T-helper 17 cell (primary cell): ENCODE data around the gene TPCN2. TPM values are rescaled to one million over a fixed set of nuclear protein-coding genes. Genes with fewer than 3 reads are reported as not detected.
"Not testable (repeated sequence)": the region's sequence is repeated elsewhere in the genome, so short reads cannot be mapped to it uniquely, and the experiment has no call there.

Experiments
- ATAC-seq: fragments of 150-1000 bp; cut with Tn5 transposase; 2 replicates; pipeline ENCODE4 v1.10.0; 2021; ENCODE audit warnings: mild to moderate bottlenecking, moderate library complexity
- DNase-seq, 3 donors: peaks; one replicate each; pipeline versions ENCODE4 v3.0.0 to v3.0.0-alpha.2; 2020 to 2021
- H3K9me3 ChIP-seq: one replicate; pipeline ENCODE4 v1.7.0; 2013; ENCODE audit warnings: low read length, mild to moderate bottlenecking; ENCODE audit not compliant: control insufficient read depth, poor library complexity, severe bottlenecking
- H3K27ac Mint-ChIP-seq: one replicate; pipeline ENCODE4 v1.8.0; 2022; ENCODE audit warnings: mild to moderate bottlenecking, moderate library complexity, mixed read lengths
- H3K27me3 Mint-ChIP-seq: one replicate; pipeline ENCODE4 v1.8.0; 2022; ENCODE audit warnings: mixed read lengths
- H3K36me3 Mint-ChIP-seq: one replicate; pipeline ENCODE4 v1.8.0; 2022; ENCODE audit warnings: low read depth, mixed read lengths
- H3K4me1 Mint-ChIP-seq: one replicate; pipeline ENCODE4 v1.8.0; 2022; ENCODE audit warnings: mild to moderate bottlenecking, mixed read lengths
- H3K4me3 Mint-ChIP-seq: one replicate; pipeline ENCODE4 v1.8.0; 2022; ENCODE audit warnings: mild to moderate bottlenecking, moderate library complexity, mixed read lengths
- total RNA-seq, 4 donors: library from RNA in 2 of 4; stranded (reverse) in 2 of 4; gene quantifications; one replicate each; pipeline ENCODE4 v1.2.3 and lab custom pipeline; 2022 to 2026

Gene TPCN2
- 10 to 100 TPM in 1 of 2 donors, 1 to 10 TPM in 1; 9.1 to 16.4 TPM for total RNA-seq
- 13.6 to 14.5 reads per million in 2 donors for total RNA-seq (lab: John Stamatoyannopoulos, UW)

- H3K4me3 Mint-ChIP-seq, result peak within 1 kb of the TSS; percentile 80
- peak within 1 kb of the TSS; percentile 86 for H3K27ac Mint-ChIP-seq
- no peaks in the 10 kb centered on the region for H3K9me3 ChIP-seq
- peak; percentile 99 for ATAC-seq
- DNase-seq, result peak; percentile 82 to 91 (median 90)
- H3K36me3 Mint-ChIP-seq, result no peaks in the 10 kb centered on the region
- H3K27me3 Mint-ChIP-seq, result peaks cover 5% of the 10 kb centered on the region
- H3K4me1 Mint-ChIP-seq, result peaks cover 16% of the 10 kb centered on the region
These were observed at the start of gene TPCN2 for GRCh38 chr11:69048694-69049489. Gene TPCN2, plus strand, starts transcription at chr11:69048932. Its CDS starts 66 bp downstream, at chr11:69048998.

GRCh38 chr11:68999093-68999747 is 49.5 kb upstream of the TPCN2 start:
- Mint-ChIP-seq H3K27ac (no peak overlapping the region), H3K36me3 (no peaks in the 10 kb centered on the region), H3K4me1 (no peaks in the 10 kb centered on the region), H3K4me3 (no peak overlapping the region), H3K27me3 (peaks cover 23% of the 10 kb centered on the region)
- no peak for ATAC-seq
- DNase-seq, result no peak
- no peaks in the 10 kb centered on the region for H3K9me3 ChIP-seq

GRCh38 chr11:68999748-69000355 is 48.9 kb upstream of the TPCN2 start:
- not testable (repeated sequence) for ATAC-seq, DNase-seq, H3K9me3 ChIP-seq, H3K27ac Mint-ChIP-seq, H3K4me1 Mint-ChIP-seq, H3K4me3 Mint-ChIP-seq, H3K36me3 Mint-ChIP-seq
- H3K27me3 Mint-ChIP-seq, result peaks cover 18% of the 10 kb centered on the region

- H3K4me3 Mint-ChIP-seq, result peak overlapping the region; percentile 19
- no peak overlapping the region for H3K27ac Mint-ChIP-seq
- H3K9me3 ChIP-seq, result no peaks in the 10 kb centered on the region
- peaks cover 2% of the 10 kb centered on the region for H3K36me3 Mint-ChIP-seq
- H3K4me1 Mint-ChIP-seq, result no peaks in the 10 kb centered on the region
- no peak for DNase-seq
- no peak for ATAC-seq
- H3K27me3 Mint-ChIP-seq, result peaks cover 23% of the 10 kb centered on the region
These were observed 48.3 kb upstream of the TPCN2 start for GRCh38 chr11:69000391-69000790.

GRCh38 chr11:69000831-69001242 is 47.9 kb upstream of the TPCN2 start:
- peaks cover 27% of the 10 kb centered on the region for H3K27me3 Mint-ChIP-seq
- H3K36me3 Mint-ChIP-seq, result peaks cover 5% of the 10 kb centered on the region
- H3K4me3 Mint-ChIP-seq, result no peak overlapping the region
- no peak overlapping the region for H3K27ac Mint-ChIP-seq
- no peaks in the 10 kb centered on the region for H3K9me3 ChIP-seq
- no peak for DNase-seq
- no peak for ATAC-seq
- no peaks in the 10 kb centered on the region for H3K4me1 Mint-ChIP-seq

- no peak for ATAC-seq
- Mint-ChIP-seq H3K4me1 (no peaks in the 10 kb centered on the region), H3K4me3 (no peak overlapping the region), H3K36me3 (peaks cover 5% of the 10 kb centered on the region), H3K27me3 (peaks cover 26% of the 10 kb centered on the region), H3K27ac (no peak overlapping the region)
- H3K9me3 ChIP-seq, result no peaks in the 10 kb centered on the region
- DNase-seq, result no peak
These were observed 47.3 kb upstream of the TPCN2 start for GRCh38 chr11:69001243-69002081.

GRCh38 chr11:69002110-69002569 is 46.6 kb upstream of the TPCN2 start:
- no peaks in the 10 kb centered on the region for H3K4me1 Mint-ChIP-seq
- ATAC-seq (no peak), DNase-seq (no peak)
- H3K36me3 Mint-ChIP-seq, result peaks cover 5% of the 10 kb centered on the region
- H3K27ac Mint-ChIP-seq, result no peak overlapping the region
- no peaks in the 10 kb centered on the region for H3K9me3 ChIP-seq
- no peak overlapping the region for H3K4me3 Mint-ChIP-seq
- H3K27me3 Mint-ChIP-seq, result peaks cover 21% of the 10 kb centered on the region

- DNase-seq (no peak), ATAC-seq (no peak)
- Mint-ChIP-seq H3K27ac (no peak overlapping the region), H3K4me1 (no peaks in the 10 kb centered on the region), H3K4me3 (no peak overlapping the region), H3K27me3 (peaks cover 21% of the 10 kb centered on the region), H3K36me3 (peaks cover 5% of the 10 kb centered on the region)
- H3K9me3 ChIP-seq, result no peaks in the 10 kb centered on the region
These were observed 46.0 kb upstream of the TPCN2 start for GRCh38 chr11:69002570-69003231.

GRCh38 chr11:69003301-69003865 is 45.3 kb upstream of the TPCN2 start:
- Mint-ChIP-seq H3K4me3 (no peak overlapping the region), H3K36me3 (peaks cover 5% of the 10 kb centered on the region), H3K4me1 (no peaks in the 10 kb centered on the region), H3K27me3 (peaks cover 21% of the 10 kb centered on the region), H3K27ac (no peak overlapping the region)
- DNase-seq, result no peak
- no peak for ATAC-seq
- no peaks in the 10 kb centered on the region for H3K9me3 ChIP-seq

- Mint-ChIP-seq H3K27ac (no peak overlapping the region), H3K4me3 (no peak overlapping the region), H3K27me3 (peaks cover 18% of the 10 kb centered on the region), H3K36me3 (peaks cover 5% of the 10 kb centered on the region), H3K4me1 (no peaks in the 10 kb centered on the region)
- no peak for DNase-seq
- H3K9me3 ChIP-seq, result no peaks in the 10 kb centered on the region
- no peak for ATAC-seq
These were observed 44.8 kb upstream of the TPCN2 start for GRCh38 chr11:69003866-69004367.

GRCh38 chr11:69004411-69005182 is 44.1 kb upstream of the TPCN2 start:
- no peaks in the 10 kb centered on the region for H3K9me3 ChIP-seq
- ATAC-seq (no peak), DNase-seq (no peak)
- no peak overlapping the region for H3K27ac Mint-ChIP-seq
- no peak overlapping the region for H3K4me3 Mint-ChIP-seq
- H3K4me1 Mint-ChIP-seq, result no peaks in the 10 kb centered on the region
- H3K27me3 Mint-ChIP-seq, result peaks cover 11% of the 10 kb centered on the region
- H3K36me3 Mint-ChIP-seq, result peaks cover 5% of the 10 kb centered on the region
